Ecto neural progenitor cell (in vitro differentiated cells): ENCODE data around the gene SLC27A2.
"Not testable (repeated sequence)": the region's sequence is repeated elsewhere in the genome, so short reads cannot be mapped to it uniquely, and the experiment has no call there.

Experiments used
- DNase-seq: peaks from one replicate; pipeline ENCODE4 v3.0.0-alpha.2; 2018; ENCODE audit warnings: low spot score

SLC27A2 gene

DNA sequence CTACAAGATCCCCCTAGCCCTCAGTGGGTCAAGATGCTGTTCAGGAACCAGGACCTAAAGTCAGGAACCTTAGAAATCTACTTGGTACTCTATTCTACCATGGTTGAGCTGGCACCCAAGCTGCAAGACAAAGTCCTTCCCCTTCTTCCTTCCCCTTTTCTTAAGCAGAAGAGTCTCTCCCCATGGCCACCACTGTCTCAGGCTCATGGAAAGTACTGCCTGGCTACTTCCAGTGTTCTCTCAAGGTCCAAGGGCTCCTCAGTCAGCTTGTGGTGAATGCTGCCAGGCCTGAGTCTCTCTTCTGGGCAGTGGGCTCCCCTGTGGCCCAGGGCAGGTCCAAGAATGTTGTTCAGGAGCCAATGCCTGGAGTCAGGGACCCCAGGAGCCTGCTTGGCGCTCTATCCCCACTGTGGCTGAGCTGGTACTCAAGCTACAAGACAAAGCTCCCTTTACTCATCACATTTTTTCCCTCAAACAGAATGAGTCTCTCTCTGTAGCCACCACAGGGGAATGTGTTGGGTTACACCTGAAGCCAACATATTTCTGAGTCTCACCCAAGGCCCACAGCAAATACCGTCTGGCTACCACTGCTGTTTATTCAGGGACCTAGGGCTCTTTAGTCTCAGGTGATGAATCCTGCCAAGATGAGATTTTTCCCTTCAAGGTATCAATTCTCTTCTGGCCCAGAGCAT lies 18.1 kb upstream of the SLC27A2 start:
- no peak for DNase-seq

DNA sequence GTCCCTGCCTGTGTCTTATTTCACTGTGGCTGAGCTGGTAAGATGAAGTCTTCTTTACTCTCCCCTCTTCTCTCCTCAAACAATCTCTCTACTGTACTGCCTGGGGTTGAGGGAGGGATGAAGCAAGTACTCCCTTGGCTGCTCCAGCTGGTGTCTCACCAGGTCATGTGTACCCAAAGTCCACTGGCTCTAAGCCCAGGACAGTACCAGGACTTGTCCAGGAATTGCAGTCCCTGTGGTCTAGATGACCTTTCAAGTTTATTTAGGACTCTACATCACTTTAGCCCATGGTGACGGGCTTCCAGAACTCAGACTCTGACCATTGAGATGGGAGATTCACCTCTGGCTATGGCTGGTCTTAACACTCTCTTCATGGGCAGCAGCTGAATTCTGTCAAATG lies 17.5 kb upstream of the SLC27A2 start:
- DNase-seq: no peak

DNA sequence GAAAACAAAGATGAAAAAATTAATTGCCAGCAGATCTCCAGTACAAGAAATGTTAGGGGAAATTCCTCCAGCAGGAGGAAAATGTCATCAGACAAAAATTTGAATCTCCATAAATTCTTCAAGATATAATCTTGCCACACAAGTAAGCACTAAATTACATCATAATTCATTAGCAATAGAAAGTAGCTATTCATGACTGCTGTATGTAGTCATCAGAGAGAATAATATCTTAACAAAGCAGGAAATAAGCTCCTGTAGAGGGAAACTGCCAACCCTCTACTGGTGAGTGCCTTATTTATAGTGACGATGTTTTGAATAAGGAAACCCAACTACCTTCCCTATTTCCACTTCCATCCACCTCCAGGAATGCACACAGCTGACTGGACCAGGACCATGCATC lies 15.8 kb upstream of the SLC27A2 start:
- DNase-seq: no peak

DNA sequence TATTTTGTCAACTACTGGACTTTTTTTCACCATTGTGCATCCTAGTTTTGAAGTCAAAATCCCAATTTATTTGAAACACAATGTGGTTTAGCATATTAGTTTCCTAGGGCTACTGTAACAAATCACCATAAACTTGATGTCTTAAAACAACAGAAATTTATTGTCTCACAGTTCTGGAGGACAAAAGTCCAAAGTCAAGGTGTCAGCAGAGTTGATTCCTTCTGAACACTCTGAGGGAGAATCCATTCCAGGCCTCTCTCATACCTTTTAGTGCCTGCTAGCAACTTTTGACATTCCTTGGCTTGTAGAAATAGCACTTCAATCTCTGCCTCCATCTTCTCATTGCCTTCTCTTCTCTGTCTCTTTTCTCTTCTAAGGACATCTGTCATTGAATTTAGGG lies 14.9 kb upstream of the SLC27A2 start:
- no peak for DNase-seq

DNA sequence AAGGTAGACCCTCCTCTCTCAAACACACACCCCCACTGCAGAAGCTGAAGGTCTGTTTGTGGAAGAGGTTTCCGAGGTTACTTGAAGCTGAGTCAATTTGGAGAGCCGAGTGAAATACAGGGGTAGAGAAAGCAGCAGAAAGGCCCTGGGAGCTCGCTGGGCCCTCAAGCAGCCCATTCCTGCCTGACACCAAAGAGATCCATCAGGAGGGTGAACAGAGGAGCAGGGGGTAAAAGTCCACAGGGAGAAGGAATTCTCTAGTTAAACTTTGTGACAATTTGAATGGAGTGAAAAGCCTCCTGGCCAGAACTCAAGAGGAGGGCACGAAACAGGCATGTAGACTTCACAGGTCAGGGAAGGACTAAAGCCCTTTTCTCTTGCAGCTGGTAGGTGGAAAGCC lies 13.6 kb upstream of the SLC27A2 start:
- no peak for DNase-seq

DNA sequence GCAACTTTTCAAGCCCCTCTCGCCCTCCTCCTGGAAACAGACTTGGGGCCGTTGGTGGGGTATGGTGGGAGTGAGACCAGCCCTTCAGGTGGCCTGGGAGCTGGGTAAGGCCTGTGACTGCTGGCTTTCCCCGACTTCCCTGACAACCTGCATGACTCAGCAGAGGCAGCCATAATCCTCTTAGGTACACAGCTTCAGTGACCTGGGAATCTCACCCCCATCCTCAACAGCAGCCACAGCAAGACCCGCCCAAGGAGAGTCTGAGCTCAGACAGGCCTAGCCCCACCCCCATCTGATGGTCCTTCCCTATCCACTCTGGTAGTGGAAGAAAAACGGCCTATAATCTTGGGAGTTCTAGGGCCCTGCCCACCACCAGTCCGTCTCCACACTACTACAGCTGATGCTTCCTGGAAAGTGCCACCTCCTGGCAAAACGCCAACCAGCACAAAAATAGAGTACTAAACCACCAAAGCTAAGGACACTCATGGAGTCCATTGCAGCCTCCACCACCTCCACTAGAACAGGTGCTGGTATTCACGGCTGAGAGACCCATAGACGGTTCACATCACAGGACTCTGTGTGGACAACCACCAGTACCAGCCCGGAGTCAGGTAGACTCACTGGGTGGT lies 13.1 kb upstream of the SLC27A2 start:
- DNase-seq: no peak

DNA sequence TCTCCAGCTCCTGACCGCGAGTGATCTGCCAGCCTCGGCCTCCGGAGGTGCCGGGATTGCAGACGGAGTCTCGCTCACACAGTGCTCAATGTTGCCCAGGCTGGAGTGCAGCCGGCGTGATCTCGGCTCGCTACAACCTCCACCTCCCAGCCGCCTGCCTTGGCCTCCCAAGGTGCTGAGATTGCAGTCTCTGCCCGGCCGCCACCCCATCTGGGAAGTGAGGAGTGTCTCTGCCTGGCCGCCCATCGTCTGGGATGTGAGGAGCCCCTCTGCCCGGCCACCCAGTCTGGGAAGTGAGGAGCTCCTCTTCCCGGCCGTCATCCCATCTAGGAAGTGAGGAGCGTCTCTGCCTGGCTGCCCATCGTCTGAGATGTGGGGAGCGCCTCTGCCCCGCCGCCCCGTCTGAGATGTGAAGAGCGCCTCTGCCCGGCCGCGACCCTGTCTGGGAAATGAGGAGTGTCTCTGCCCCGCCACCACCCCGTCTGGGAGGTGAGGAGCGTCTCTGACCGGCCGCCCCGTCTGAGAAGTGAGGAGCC lies 9.6 kb upstream of the SLC27A2 start:
- not testable (repeated sequence) for DNase-seq

DNA sequence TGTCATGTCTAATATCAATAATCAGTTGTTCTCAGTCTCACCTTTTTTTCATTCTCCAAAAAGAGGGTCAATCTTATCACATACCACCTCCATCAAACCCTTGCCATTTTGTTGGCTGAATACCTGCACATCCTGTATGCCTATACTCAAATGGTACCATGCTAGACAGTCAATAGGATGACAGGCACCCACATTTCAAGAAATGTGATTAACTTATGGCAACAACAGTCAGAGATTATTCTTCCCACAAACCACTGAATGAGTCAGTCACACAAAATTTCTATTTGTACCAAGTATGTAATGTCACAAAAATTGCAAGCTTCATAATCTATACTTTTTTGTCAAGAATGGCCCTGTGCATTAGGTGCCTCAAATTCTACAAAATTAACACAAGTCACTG lies 5.1 kb upstream of the SLC27A2 start:
- no peak for DNase-seq

DNA sequence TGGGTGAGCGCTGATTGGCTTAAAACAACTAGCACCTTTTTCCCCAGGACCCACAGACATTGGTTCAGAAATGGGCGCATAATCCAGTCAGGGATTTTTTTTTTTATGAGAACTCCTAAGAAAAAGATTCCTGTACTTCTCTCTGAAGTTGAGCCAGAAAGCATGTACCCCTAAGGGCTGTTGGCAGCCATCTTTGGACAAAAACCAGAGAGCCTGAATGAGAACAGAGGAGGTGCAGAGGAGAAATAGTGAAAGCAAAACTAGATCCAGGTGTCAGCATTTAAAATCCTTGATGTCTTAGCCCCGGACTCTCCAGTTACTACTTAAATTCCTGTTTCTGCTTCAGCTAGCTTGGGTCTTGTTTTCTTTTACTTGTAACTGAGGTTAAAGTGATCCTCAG lies 1.9 kb upstream of the SLC27A2 start:
- DNase-seq: no peak

DNA sequence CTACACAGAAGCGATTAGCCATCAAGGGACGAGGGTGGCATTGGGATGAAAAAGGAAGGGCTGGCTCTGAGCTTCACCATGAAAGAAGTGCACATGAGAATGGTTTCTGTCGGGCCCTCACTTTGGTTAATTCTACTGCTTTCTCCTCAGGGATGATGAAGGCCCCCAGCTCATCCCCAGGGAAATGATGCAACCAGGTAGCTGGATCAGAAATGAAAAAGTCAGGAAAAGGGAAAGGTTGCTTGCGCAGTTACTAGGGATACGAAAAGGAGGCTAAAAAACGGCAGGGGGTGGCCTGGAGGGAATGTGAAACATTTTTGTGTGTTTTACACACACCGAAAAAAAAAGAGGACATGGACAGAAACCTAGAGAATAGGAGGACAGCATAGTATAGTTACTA lies 1.4 kb upstream of the SLC27A2 start:
- DNase-seq: no peak

DNA sequence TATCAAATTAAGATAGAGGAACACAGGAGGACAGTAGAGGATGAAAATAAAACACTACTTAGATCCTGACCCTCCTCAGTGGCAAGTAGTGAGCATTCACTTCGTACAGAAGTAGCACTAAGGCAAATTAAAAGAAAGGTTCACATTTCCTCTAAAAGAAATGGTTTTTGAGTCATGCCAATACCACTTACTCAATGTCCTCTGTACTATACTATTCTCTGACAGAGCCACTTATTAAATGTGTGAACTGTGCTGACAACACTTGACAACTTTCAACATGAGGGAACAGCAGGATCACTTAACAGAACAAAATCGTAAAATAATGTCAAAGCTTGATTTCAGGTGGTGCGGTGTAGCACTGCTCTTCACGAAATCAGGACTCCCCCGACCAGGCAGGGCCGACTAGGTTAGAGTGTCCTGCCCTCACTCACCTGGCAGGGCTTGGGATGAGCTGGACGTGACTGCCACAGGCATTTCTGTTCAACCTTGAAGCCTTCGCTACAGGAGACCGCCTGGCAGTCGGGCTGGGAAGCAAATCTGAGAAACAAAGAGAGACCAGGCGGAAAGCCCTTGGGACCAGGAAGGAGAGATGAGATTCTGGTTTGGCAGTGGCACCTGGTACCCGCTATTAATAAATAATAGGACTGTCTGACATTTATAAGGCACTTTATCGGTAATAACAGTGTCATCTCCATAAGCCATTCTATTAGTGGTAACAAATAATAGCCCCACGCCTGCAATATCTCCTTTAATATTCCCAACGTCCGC lies 611 bp upstream of the SLC27A2 start:
- no peak for DNase-seq

DNA sequence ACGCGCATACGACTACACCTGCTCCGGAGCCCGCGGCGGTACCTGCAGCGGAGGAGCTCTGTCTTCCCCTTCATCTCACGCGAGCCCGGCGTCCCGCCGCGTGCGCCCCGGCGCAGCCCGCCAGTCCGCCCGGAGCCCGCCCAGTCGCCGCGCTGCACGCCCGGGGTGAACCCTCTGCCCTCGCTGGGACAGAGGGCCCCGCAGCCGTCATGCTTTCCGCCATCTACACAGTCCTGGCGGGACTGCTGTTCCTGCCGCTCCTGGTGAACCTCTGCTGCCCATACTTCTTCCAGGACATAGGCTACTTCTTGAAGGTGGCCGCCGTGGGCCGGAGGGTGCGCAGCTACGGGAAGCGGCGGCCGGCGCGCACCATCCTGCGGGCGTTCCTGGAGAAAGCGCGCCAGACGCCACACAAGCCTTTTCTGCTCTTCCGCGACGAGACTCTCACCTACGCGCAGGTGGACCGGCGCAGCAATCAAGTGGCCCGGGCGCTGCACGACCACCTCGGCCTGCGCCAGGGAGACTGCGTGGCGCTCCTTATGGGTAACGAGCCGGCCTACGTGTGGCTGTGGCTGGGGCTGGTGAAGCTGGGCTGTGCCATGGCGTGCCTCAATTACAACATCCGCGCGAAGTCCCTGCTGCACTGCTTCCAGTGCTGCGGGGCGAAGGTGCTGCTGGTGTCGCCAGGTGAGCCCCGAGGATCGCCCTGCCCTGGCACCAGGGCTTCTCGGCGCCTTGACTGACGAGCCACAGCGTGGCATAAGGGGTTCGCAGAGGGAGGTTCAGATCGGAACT lies 420 bp downstream of the SLC27A2 start:
- DNase-seq: peak; percentile 75

DNA sequence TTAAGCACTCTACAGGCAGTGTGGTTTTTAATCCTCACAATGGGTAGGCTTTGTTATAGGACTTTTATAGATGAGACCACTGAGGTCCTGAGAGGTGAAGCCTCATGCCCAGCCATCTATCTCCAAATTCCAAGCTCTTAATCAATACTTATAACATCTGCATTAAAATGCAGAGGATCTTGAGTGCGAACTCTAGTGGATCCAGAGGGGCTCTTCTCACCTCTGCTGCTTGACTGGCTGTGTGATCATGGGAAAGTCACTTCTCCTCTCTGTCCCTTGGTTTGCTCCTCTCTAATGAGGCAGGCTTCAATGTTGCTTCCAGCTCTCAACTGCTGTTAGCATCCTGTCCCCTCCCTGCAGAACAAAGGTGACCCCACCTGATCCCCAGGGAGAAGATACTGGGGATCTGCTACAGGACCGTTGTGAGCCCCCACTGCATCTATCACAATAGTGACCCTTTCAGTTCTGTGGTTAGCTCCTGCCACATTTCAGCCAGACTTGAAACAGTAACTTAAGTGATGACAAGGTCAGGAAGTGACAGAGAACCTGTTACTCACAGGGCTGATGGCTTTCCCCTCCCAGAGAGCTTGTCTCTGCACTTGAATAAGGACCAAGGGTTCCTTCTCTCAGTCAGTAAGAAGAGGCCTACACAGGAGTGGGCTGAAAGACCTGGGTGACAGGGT lies 1.3 kb downstream of the SLC27A2 start:
- no peak for DNase-seq

DNA sequence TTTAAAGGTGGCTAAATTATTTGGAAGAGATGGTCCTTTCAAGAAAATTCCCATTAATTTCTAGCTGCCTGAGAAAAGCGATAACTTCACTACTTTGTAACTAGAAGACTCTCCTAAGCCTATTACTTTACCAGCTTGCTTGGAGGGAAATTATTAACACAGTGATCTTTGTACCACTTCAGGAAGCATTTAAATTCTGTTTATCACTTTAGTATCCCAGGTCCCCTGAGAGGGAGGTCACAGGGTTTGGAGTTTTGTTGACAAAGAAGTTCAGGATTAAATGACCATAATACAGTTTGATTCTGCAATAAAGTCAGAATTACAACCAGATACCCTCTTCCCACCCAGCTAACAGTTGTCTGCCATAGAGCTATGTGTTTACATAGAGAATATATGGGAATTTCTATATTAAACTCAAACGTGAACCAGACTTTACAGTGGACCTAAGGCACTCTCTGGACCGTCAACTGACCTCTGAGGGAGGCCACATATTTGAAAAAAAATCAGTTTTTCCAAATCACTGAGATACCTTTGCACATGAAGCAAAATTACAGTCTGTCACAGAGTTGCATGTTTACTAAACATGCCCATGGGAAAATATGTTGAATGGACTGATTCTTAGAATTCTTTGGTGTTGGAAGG lies 3.0 kb downstream of the SLC27A2 start:
- no peak for DNase-seq

DNA sequence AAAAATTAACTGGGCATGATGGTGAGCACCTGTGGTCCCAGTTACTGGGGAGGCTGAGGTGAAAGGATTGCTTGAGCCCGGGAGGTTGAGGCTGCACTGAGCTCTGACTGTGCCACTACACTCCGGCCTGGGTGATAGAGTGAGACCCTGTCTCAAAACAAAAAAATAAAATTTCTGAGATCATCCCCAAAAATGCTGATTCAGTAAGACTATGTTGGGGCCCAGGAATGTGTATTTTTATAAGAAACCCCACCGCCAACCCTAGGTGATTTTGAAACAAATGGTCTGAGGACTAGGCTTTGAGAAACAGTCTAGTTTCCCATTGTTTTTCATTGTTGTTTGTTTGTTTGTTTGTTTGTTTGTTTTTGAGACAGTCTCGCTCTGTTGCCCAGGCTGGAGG lies 4.1 kb downstream of the SLC27A2 start:
- no peak for DNase-seq

DNA sequence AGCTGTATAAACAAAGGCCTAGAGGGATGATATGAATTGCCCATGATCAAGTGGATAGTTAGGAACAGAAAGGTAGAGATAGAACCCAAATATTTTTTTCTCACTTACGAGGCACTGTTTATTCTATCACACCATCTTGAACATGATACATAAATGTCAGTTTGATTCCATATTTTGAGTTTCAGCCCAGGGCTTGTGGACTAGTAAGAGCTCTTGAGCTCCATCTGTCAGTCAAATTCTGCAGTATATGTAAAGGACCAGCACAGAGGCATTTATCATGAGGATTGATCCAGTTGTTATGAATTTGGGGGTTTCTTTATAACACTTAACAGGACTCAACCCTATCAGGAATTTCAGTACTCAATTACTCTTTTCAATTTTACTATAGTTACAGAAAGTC lies 4.8 kb downstream of the SLC27A2 start:
- no peak for DNase-seq

DNA sequence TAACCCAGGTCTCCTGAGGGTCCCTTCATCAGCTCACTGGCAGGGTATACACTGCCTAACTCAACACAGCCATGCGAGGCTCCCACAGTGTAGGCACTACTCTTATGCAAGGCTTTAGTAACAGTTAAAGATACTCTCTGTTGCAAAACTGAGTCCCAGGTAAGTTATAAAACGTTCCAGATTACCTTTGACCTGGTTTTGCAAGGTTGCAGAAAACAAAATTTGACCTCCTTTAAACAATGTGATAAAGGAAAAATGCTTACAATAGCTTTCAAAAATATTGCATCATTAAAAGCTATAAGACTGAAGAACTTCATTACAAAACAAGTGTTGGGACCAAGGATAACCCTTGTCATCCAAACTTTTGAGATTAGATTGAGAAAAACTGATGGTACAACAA lies 5.5 kb downstream of the SLC27A2 start:
- DNase-seq: no peak

DNA sequence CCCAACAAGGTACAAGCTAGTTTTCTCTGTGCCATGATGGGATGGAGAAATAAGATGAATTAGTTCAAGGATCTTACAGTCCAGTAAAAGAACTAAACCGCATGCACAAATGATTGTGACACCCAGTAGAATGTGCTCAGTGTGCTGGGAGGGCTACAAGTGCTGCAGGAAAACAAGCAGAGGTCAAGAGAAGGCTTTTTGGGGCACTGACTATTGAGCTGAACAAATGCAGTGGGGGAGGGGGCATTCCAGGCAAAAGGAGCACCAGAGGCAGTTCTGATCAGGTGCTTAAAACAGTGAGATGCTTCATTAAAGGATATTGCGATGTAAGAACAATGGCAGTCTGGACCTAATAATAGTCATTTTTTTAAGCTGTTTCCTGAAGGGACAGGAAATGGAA lies 6.0 kb downstream of the SLC27A2 start:
- DNase-seq: no peak

DNA sequence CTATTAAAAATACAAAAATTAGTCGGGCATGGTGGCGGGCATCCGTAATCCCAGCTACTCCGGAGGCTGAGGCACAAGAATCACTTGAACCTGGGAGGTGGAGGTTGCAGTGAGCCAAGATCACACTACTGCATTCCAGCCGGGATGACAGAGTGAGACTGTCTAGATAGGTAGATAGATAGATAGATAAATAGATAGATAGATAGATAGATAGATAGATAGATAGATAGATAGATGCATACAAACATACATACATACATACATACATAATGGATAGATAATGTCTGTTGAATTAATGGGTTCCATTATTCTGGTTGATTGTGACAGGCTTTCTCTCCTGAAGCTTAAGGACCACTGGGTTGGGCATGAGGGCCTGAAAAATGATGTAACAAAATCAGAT lies 6.8 kb downstream of the SLC27A2 start:
- not testable (repeated sequence) for DNase-seq

DNA sequence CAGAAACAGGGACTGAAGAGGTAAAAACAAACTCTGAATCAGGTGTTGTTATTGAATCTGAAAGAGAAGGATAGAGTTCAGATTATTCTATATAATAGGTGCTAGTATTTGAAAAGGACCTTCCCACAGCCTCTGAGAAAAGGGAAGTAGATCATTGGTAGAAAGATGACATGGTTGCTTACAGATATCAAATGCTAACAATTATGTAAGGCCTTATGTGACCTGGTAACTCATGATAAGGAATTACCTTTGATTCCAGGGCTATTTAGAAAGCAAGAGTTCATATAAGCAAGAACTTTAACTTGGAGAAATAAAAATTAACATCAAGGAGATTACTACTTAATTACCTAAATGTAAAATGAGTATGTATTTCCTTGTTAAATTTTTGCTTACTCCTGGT lies 7.6 kb downstream of the SLC27A2 start:
- no peak for DNase-seq

DNA sequence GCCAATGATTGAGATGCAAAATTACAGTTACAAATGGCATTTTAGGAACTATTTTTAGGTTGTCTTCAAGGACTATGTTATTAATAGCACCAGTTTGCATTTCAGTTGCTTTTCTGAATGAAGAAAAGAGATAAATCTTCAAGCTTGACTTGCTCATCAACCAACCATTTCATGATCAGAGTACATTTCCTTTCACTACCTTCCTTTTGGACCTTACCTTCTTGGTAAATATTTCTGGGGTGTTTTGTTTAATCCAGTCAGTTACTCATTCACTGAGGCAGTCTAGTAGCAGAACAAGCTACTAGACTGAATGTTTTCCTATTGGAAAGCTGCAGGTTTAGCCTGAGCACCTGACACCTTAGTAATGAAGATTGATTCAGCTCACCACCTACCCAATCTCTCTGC lies 8.2 kb downstream of the SLC27A2 start:
- no peak for DNase-seq
